ENCODE measurements around the gene CFAP61. TPM values are rescaled to one million over a fixed set of nuclear protein-coding genes. Genes with fewer than 3 reads are reported as not detected.
A peak's percentile ranks its signal among the peaks of the same experiment; 100 is the strongest.

CFAP61 gene
- total and polyA plus RNA-seq, 3 experiments from 2014 or later = not detected

- H3K27me3 ChIP-seq (ENCODE audit: insufficient read depth, low read length, poor library complexity, severe bottlenecking) = no peaks in the 10 kb centered on the region
- Mint-ChIP-seq H3K27ac (peak overlapping the region in 5 of 8 donors; percentile 2 to 59 (median 39)), H3K36me3 (no peaks in the 10 kb centered on the region), H3K4me1 (peaks cover 0 to 13% (median 6%) of the 10 kb centered on the region in 3 donors), H3K9me3 (no peaks in the 10 kb centered on the region), H3K27me3 (peaks cover 22 to 25% of the 10 kb centered on the region in 2 donors), H3K4me3 (peak overlapping the region in 1 of 7 donors; percentile 4)
- no peaks in the 10 kb centered on the region for H3K36me3 ChIP-seq (ENCODE audit: insufficient read depth, low read length)
- DNase-seq = no peak
- H3K27ac ChIP-seq (ENCODE audit: low read depth, low read length) = no peak overlapping the region
- H3K4me1 ChIP-seq (ENCODE audit: insufficient read depth, low read length) = no peaks in the 10 kb centered on the region
- CTCF ChIA-PET = no interaction called here
- H3K4me3 ChIP-seq (ENCODE audit: low read length) = no peak overlapping the region
- no peaks in the 10 kb centered on the region for H3K9me3 ChIP-seq (ENCODE audit: low read length)
- POLR2A ChIA-PET = no interaction called here
These were observed 155.5 kb downstream of the CFAP61 start for GRCh38 chr20:20207872-20208271.

DNA sequence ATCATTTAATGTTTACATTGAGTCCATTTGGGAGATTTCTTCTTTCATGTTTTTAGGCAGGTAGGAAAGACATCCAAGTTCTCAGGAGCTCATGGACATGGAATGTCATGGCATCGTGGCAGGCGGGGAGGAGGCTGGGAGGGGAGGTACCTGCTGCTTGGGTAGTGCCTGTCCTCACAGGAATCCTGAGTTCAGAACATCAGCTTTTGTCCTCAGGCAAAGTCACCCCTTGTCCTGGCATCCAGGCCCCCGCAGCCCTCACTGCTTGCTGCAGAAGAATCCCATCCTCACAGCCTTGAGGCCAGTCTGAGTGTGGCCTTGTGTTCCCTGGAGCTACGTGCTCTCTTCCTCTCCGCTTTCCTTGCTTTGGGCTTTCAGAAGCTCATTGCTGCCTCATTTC lies 157.4 kb downstream of the CFAP61 start:
- no peaks in the 10 kb centered on the region for H3K36me3 ChIP-seq (ENCODE audit: insufficient read depth, low read length)
- Mint-ChIP-seq H3K27ac (no peak overlapping the region), H3K36me3 (no peaks in the 10 kb centered on the region), H3K4me3 (no peak overlapping the region), H3K27me3 (peaks cover 18 to 21% of the 10 kb centered on the region in 2 donors), H3K4me1 (peaks cover 0 to 10% (median 6%) of the 10 kb centered on the region in 3 donors), H3K9me3 (no peaks in the 10 kb centered on the region)
- H3K27me3 ChIP-seq (ENCODE audit: insufficient read depth, low read length, poor library complexity, severe bottlenecking) = no peaks in the 10 kb centered on the region
- no peak overlapping the region for H3K4me3 ChIP-seq (ENCODE audit: low read length)
- no peak overlapping the region for H3K27ac ChIP-seq (ENCODE audit: low read depth, low read length)
- ChIA-PET POLR2A (no interaction called here), CTCF (no interaction called here)
- H3K9me3 ChIP-seq (ENCODE audit: low read length) = no peaks in the 10 kb centered on the region
- H3K4me1 ChIP-seq (ENCODE audit: insufficient read depth, low read length) = no peaks in the 10 kb centered on the region
- no peak for DNase-seq

GRCh38 chr20:20210327-20210726 lies 158.0 kb downstream of the CFAP61 start:
- no peak for DNase-seq
- Histone ChIP-seq H3K4me1 (ENCODE audit: insufficient read depth, low read length) (no peaks in the 10 kb centered on the region), H3K9me3 (ENCODE audit: low read length) (no peaks in the 10 kb centered on the region), H3K27ac (ENCODE audit: low read depth, low read length) (no peak overlapping the region), H3K4me3 (ENCODE audit: low read length) (no peak overlapping the region), H3K36me3 (ENCODE audit: insufficient read depth, low read length) (no peaks in the 10 kb centered on the region), H3K27me3 (ENCODE audit: insufficient read depth, low read length, poor library complexity, severe bottlenecking) (no peaks in the 10 kb centered on the region)
- POLR2A ChIA-PET = no interaction called here
- Mint-ChIP-seq H3K36me3 (no peaks in the 10 kb centered on the region), H3K27me3 (peaks cover 18 to 22% of the 10 kb centered on the region in 2 donors), H3K27ac (no peak overlapping the region), H3K4me1 (peaks cover 0 to 6% (median 6%) of the 10 kb centered on the region in 3 donors), H3K4me3 (no peak overlapping the region), H3K9me3 (no peaks in the 10 kb centered on the region)
- CTCF ChIA-PET = no interaction called here

DNA sequence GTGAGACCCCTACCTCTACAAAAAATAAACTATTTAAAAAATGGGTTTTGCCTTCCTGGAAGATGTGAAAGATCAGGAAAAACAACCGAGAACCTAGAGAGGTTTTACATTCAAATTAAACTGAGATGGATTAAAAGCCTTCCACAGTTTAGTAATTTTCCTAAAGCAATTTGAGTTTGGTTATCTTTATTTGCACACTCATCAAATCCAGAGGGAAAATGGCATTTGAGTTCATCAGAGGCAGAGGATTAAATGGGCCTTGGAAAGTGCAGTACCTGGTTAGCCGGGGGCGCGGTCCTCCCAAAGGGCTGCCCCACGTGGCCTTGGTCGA lies 158.6 kb downstream of the CFAP61 start:
- ChIA-PET CTCF (no interaction called here), POLR2A (no interaction called here)
- Mint-ChIP-seq H3K4me1 (peaks cover 0 to 6% (median 6%) of the 10 kb centered on the region in 3 donors), H3K36me3 (no peaks in the 10 kb centered on the region), H3K27me3 (peaks cover 17 to 20% of the 10 kb centered on the region in 2 donors), H3K4me3 (no peak overlapping the region), H3K27ac (no peak overlapping the region), H3K9me3 (no peaks in the 10 kb centered on the region)
- Histone ChIP-seq H3K4me3 (ENCODE audit: low read length) (no peak overlapping the region), H3K36me3 (ENCODE audit: insufficient read depth, low read length) (no peaks in the 10 kb centered on the region), H3K27me3 (ENCODE audit: insufficient read depth, low read length, poor library complexity, severe bottlenecking) (no peaks in the 10 kb centered on the region), H3K9me3 (ENCODE audit: low read length) (no peaks in the 10 kb centered on the region), H3K4me1 (ENCODE audit: insufficient read depth, low read length) (no peaks in the 10 kb centered on the region), H3K27ac (ENCODE audit: low read depth, low read length) (no peak overlapping the region)
- no peak for DNase-seq

DNA sequence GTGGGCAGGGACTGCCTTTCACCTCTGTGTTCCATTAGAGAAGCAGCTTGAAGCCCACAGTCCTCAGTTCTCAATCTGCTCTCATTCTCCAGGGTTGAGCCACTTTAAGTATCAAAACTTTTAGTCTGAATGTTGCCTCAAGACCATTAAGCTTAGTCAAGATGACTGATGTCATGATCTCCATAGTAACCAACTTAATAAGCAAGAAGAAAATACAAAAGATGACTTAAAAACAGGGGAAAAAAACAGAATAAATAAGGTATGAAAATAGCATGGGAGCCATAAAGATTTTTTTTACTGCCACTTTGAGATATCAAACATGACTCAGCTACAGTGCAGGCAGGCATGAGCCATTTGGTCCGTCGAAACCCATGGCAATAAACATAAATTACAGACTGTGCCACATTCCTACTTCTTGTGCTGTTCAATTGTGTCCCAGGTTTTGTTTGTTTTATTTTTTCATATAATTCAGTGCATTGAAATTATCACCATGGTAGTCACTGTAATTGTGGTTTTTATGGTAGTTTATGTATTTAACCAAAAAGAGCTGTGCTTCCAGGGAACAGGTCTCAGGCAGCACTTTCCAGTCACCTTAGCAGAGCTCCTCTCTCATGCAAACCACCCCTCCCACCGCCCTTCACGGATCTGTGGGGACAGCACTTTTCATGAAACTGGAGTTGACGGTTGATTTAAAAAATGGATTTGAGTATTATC lies 159.1 kb downstream of the CFAP61 start:
- Histone ChIP-seq H3K36me3 (ENCODE audit: insufficient read depth, low read length) (no peaks in the 10 kb centered on the region), H3K9me3 (ENCODE audit: low read length) (no peaks in the 10 kb centered on the region), H3K27me3 (ENCODE audit: insufficient read depth, low read length, poor library complexity, severe bottlenecking) (no peaks in the 10 kb centered on the region), H3K4me3 (ENCODE audit: low read length) (no peak overlapping the region), H3K4me1 (ENCODE audit: insufficient read depth, low read length) (no peaks in the 10 kb centered on the region), H3K27ac (ENCODE audit: low read depth, low read length) (no peak overlapping the region)
- peaks cover 13 to 14% of the 10 kb centered on the region in 2 donors for H3K27me3 Mint-ChIP-seq
- no peak for DNase-seq
- H3K36me3 Mint-ChIP-seq = no peaks in the 10 kb centered on the region
- no peak overlapping the region for H3K4me3 Mint-ChIP-seq
- ChIA-PET POLR2A (no interaction called here), CTCF (no interaction called here)
- no peaks in the 10 kb centered on the region for H3K9me3 Mint-ChIP-seq
- H3K27ac Mint-ChIP-seq = no peak overlapping the region
- H3K4me1 Mint-ChIP-seq = peaks cover 0 to 6% (median 4%) of the 10 kb centered on the region in 3 donors

- Histone ChIP-seq H3K36me3 (ENCODE audit: insufficient read depth, low read length) (no peaks in the 10 kb centered on the region), H3K27ac (ENCODE audit: low read depth, low read length) (no peak overlapping the region), H3K4me1 (ENCODE audit: insufficient read depth, low read length) (no peaks in the 10 kb centered on the region), H3K9me3 (ENCODE audit: low read length) (no peaks in the 10 kb centered on the region), H3K27me3 (ENCODE audit: insufficient read depth, low read length, poor library complexity, severe bottlenecking) (no peaks in the 10 kb centered on the region), H3K4me3 (ENCODE audit: low read length) (no peak overlapping the region)
- Mint-ChIP-seq H3K36me3 (no peaks in the 10 kb centered on the region), H3K4me1 (peaks cover 0 to 11% (median 6%) of the 10 kb centered on the region in 3 donors), H3K27ac (peak overlapping the region in 2 of 8 donors; percentile 12 to 51), H3K27me3 (peaks cover 13 to 14% of the 10 kb centered on the region in 2 donors), H3K9me3 (no peaks in the 10 kb centered on the region), H3K4me3 (no peak overlapping the region)
- CTCF ChIA-PET = no interaction called here
- no peak for DNase-seq
- POLR2A ChIA-PET = no interaction called here
These were observed 159.7 kb downstream of the CFAP61 start for GRCh38 chr20:20211988-20212518.

DNA sequence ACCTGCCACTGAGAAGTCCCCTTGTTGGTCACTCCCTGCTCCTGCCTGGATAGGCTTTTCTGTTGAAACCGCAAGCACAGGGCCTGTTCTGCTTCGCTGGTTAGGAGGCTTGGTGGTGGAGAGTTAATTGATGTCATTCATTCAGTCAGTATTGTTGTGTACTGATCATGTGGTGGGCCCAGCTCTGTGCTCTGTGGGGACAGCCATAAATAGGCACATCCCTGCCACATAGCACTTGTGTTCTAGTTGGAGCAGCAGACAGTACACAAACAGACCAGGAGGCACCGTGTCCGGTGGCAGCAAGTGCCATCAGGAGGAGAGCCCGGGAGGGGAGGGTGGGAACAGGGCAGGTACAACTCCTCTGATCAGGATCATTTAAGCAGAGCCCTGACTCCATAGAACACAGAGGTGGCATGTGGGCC lies 160.4 kb downstream of the CFAP61 start:
- peaks cover 0 to under 1% (median 0%) of the 10 kb centered on the region in 5 donors for H3K9me3 Mint-ChIP-seq
- Histone ChIP-seq H3K4me3 (ENCODE audit: low read length) (no peak overlapping the region), H3K9me3 (ENCODE audit: low read length) (no peaks in the 10 kb centered on the region), H3K27ac (ENCODE audit: low read depth, low read length) (no peak overlapping the region), H3K27me3 (ENCODE audit: insufficient read depth, low read length, poor library complexity, severe bottlenecking) (no peaks in the 10 kb centered on the region), H3K4me1 (ENCODE audit: insufficient read depth, low read length) (no peaks in the 10 kb centered on the region), H3K36me3 (ENCODE audit: insufficient read depth, low read length) (no peaks in the 10 kb centered on the region)
- ChIA-PET CTCF (no interaction called here), POLR2A (no interaction called here)
- no peaks in the 10 kb centered on the region for H3K36me3 Mint-ChIP-seq
- no peak overlapping the region for H3K27ac Mint-ChIP-seq
- DNase-seq = no peak
- no peak overlapping the region for H3K4me3 Mint-ChIP-seq
- H3K4me1 Mint-ChIP-seq = peaks cover 0 to 10% (median 6%) of the 10 kb centered on the region in 3 donors
- H3K27me3 Mint-ChIP-seq = peaks cover 12 to 19% of the 10 kb centered on the region in 2 donors

DNA sequence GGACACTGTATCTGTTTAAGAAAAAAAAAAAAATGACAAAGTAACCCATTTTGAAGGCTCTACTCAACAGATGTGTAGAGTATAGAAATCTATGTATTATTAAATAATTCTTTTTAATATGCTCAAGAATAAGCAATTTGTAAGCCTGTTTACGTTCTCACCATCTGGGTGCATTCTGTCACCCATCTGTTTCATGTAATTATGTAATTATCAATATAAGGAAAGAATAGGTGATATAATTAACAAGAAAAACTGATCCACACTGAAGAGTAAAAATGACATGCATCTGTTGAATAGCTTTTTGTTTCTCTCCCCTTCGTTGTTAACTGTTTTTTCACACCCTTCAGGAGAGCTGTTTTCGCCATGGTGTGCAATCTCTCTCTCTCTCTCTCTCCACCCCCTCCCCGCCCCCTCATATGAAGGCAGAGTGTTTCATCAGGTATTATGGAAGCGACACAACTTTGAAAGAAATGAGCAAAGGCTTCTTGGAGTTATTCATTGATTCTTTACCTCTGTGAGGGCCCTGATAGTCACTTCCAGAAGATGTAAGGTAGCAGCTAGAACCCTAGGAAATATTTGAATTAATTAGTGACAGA lies 161.3 kb downstream of the CFAP61 start:
- ChIA-PET POLR2A (no interaction called here), CTCF (no interaction called here)
- no peak overlapping the region for H3K4me3 ChIP-seq (ENCODE audit: low read length)
- H3K27me3 Mint-ChIP-seq = peaks cover 9 to 29% of the 10 kb centered on the region in 2 donors
- H3K27ac ChIP-seq (ENCODE audit: low read depth, low read length) = no peak overlapping the region
- no peaks in the 10 kb centered on the region for H3K27me3 ChIP-seq (ENCODE audit: insufficient read depth, low read length, poor library complexity, severe bottlenecking)
- H3K9me3 ChIP-seq (ENCODE audit: low read length) = no peaks in the 10 kb centered on the region
- no peaks in the 10 kb centered on the region for H3K4me1 ChIP-seq (ENCODE audit: insufficient read depth, low read length)
- peak overlapping the region in 1 of 8 donors; percentile 26 for H3K27ac Mint-ChIP-seq
- DNase-seq = no peak
- no peak overlapping the region for H3K4me3 Mint-ChIP-seq
- peaks cover 0 to 8% (median 0%) of the 10 kb centered on the region in 3 donors for H3K36me3 Mint-ChIP-seq
- no peaks in the 10 kb centered on the region for H3K36me3 ChIP-seq (ENCODE audit: insufficient read depth, low read length)
- H3K9me3 Mint-ChIP-seq = peaks cover 0 to 9% (median 4%) of the 10 kb centered on the region in 5 donors
- peaks cover 0 to 5% (median 2%) of the 10 kb centered on the region in 3 donors for H3K4me1 Mint-ChIP-seq
